ENCODE results near the gene NBEA. TPM values are rescaled to one million over a fixed set of nuclear protein-coding genes. Genes with fewer than 3 reads are reported as not detected.

The NBEA gene
- total RNA-seq, 2 donors from 2014 or later: 2.6 to 3.8 TPM

DNA sequence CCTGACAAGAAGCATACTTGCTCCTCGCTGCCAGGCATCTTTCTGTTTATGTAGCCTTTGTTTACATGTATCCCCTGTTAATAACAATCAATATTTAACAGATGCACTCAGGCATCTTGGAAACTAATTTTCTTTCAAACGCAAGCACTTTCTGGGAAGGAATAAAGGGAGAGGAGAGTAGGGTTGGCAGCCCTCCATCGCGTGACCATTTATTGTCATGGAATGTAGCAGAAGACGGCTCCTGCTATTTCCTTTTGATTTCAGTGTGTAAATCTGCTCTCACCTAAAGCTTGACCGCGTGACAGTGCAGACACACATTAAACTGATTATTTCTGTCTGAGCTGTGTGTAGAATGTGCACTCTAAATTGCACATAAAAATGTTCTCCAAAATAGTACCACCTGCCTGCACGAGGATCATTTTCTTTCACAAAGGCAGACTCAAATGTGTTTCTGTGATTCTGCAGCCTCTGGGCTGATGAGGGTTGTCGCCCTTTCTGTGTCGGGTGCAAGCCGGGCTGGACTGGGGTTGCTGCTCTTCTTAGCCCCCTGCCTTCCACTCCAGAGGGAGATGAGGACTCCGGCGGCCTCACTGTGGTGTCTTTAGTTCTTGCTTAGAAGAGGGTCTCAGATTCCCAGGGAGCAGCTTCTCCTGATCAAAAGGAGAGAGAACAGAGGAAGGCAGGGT lies 757.9 kb downstream of the NBEA start:
- Mint-ChIP-seq H3K27me3 (peaks cover 7% of the 10 kb centered on the region), H3K4me3 (no peak overlapping the region), H3K27ac (no peak overlapping the region), H3K36me3 (ENCODE audit: low read depth) (no peaks in the 10 kb centered on the region), H3K4me1 (no peaks in the 10 kb centered on the region)
- H3K9me3 ChIP-seq (ENCODE audit: control insufficient read depth, low read length, poor library complexity, severe bottlenecking): no peaks in the 10 kb centered on the region
- no peak for DNase-seq
- no peak for ATAC-seq

DNA sequence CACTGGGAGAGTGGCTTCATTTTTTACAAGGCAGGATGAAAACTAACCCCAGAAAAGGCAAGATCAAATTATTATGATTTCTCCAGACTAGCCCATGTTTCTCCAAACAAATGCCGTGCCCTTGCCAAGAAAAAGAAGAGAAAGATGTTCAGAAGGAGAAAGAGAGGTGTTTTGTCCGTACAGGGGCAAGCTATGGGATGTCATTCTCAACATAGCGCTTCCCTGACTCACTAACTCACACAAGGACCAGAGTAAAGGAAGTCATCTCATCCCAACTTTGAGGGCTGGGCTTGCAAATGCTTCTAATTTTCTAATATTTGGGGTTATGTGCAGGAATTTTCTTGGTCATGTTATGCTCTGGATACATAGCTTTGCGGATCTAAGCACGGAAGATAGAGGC lies 758.6 kb downstream of the NBEA start:
- Mint-ChIP-seq H3K27me3 (peaks cover 7% of the 10 kb centered on the region), H3K36me3 (ENCODE audit: low read depth) (no peaks in the 10 kb centered on the region)
- no peak for ATAC-seq

GRCh38 chr13:35702316-35702715 lies 760.2 kb downstream of the NBEA start:
- Mint-ChIP-seq H3K4me1 (no peaks in the 10 kb centered on the region), H3K27ac (no peak overlapping the region), H3K36me3 (ENCODE audit: low read depth) (no peaks in the 10 kb centered on the region), H3K4me3 (no peak overlapping the region), H3K27me3 (peaks cover 7% of the 10 kb centered on the region)
- no peak for DNase-seq
- H3K9me3 ChIP-seq (ENCODE audit: control insufficient read depth, low read length, poor library complexity, severe bottlenecking): no peaks in the 10 kb centered on the region
- no peak for ATAC-seq

More for the DNA sequence above, 758.6 kb downstream of the NBEA start:
- no peaks in the 10 kb centered on the region for H3K4me1 Mint-ChIP-seq
- no peak overlapping the region for H3K27ac Mint-ChIP-seq
- no peak for DNase-seq
- no peaks in the 10 kb centered on the region for H3K9me3 ChIP-seq (ENCODE audit: control insufficient read depth, low read length, poor library complexity, severe bottlenecking)
- H3K4me3 Mint-ChIP-seq: no peak overlapping the region

DNA sequence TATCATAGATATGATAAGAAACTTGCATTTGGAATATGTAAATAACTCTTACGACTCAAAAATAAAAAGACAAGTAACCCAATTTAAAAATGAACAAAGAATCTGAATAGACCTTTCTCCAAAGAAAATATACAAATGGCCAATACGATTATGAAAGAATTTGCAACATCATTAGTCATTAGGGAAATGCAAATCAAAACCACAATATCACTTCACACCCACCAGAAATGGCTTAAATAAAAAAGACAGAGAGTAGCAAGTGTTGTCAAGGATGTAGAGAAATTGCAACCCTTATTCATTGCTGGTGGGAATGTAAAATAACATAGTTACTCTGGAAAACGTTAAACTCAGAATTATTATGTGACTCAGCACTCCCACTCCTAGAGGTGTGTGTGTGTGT lies 761.0 kb downstream of the NBEA start:
- ATAC-seq: no peak
- Mint-ChIP-seq H3K4me1 (no peaks in the 10 kb centered on the region), H3K27ac (no peak overlapping the region), H3K27me3 (peaks cover 7% of the 10 kb centered on the region), H3K4me3 (no peak overlapping the region), H3K36me3 (ENCODE audit: low read depth) (no peaks in the 10 kb centered on the region)
- DNase-seq: no peak
- no peaks in the 10 kb centered on the region for H3K9me3 ChIP-seq (ENCODE audit: control insufficient read depth, low read length, poor library complexity, severe bottlenecking)

DNA sequence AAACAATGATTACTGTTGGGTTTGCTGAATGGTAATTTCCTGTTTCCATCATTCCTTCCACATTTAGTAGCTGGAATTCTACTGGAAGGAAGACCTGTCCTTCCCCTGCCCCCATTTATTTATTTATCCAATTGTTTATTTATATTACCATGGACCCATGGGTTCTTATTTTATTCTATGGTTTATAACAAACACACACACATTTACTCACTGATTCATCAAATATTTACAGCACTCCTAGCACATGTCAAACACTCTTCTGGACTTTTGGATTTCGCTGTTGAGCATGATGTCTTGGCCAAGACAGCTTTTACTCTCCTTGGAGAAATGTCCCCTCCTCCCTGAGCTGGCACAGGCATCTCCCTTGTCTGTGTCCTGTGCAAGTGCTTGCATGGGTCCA lies 762.3 kb downstream of the NBEA start:
- Mint-ChIP-seq H3K4me3 (no peak overlapping the region), H3K27me3 (peaks cover 5% of the 10 kb centered on the region)
- ATAC-seq: no peak

DNA sequence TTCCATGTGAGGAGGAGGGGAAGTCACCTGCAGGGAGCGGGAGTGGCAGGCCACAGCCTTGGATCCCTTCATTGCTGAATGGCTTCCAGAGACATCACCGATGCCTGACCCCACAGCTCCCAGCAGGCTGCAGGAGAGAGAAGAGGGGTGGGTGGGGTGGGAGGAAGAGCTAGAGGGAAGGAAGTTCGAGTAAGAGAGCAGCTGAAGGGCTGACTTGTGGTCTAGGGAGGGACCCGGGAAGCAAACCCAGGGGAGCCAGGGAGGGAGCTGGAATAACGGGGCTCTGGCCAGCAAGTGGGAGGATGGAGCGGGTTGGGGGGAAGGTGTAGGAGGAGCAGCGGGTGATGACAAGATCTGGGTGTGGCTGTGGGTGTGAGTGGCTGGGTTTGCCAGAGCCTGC lies 764.2 kb downstream of the NBEA start:
- H3K4me3 Mint-ChIP-seq: no peak overlapping the region
- DNase-seq (no peak), ATAC-seq (no peak)
- no peak overlapping the region for H3K27ac Mint-ChIP-seq
- no peaks in the 10 kb centered on the region for H3K27me3 Mint-ChIP-seq
- H3K36me3 Mint-ChIP-seq (ENCODE audit: low read depth): no peaks in the 10 kb centered on the region
- H3K9me3 ChIP-seq (ENCODE audit: control insufficient read depth, low read length, poor library complexity, severe bottlenecking): no peaks in the 10 kb centered on the region
- no peaks in the 10 kb centered on the region for H3K4me1 Mint-ChIP-seq

More for the DNA sequence above, 762.3 kb downstream of the NBEA start:
- Mint-ChIP-seq H3K4me1 (no peaks in the 10 kb centered on the region), H3K27ac (no peak overlapping the region), H3K36me3 (ENCODE audit: low read depth) (no peaks in the 10 kb centered on the region)
- DNase-seq: no peak
- no peaks in the 10 kb centered on the region for H3K9me3 ChIP-seq (ENCODE audit: control insufficient read depth, low read length, poor library complexity, severe bottlenecking)

DNA sequence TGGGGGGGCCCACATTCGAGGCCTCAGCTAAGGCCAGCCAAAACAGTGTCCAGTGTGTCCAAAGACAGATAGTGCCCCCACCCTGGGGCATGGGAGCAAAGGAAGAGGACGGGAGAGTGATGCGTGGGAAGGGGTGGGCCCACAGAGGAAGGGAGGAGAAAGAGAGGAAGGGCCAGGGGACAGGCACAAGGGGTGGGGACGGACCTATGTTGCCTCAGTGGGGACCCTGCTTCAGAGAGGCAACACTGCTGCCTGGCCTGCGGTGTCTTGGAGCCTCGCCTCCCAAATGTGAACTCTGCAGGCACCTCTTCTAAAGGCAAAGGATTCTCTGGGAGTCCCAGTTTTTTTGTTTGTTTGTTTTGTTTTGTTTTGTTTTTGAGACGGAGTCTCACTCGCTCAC lies 764.7 kb downstream of the NBEA start:
- Mint-ChIP-seq H3K27ac (no peak overlapping the region), H3K4me1 (no peaks in the 10 kb centered on the region), H3K27me3 (no peaks in the 10 kb centered on the region), H3K36me3 (ENCODE audit: low read depth) (no peaks in the 10 kb centered on the region), H3K4me3 (no peak overlapping the region)
- ATAC-seq (no peak), DNase-seq (no peak)
- H3K9me3 ChIP-seq (ENCODE audit: control insufficient read depth, low read length, poor library complexity, severe bottlenecking): no peaks in the 10 kb centered on the region

DNA sequence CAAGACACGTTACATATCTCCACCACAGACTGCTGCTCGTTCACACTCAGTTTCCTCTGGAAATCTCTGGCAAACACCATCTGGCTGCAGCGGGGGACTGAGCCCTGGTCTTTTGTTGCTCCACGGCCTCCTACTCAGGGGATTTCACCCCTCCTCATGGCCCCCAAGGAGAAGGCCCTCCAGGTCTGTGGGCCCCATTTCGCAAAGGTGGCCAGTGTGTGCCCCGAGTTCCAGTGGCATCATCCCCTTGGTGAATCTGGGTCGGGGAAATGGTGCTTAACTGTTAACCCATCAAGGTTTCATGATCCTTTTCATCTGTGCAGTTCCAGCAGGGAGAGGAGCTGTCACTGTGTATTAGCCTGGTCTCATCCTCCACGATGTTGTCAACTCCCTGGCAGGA lies 769.8 kb downstream of the NBEA start:
- no peak for ATAC-seq

GRCh38 chr13:35712907-35713761 lies 771.1 kb downstream of the NBEA start:
- Mint-ChIP-seq H3K4me3 (no peak overlapping the region), H3K27me3 (no peaks in the 10 kb centered on the region), H3K27ac (no peak overlapping the region), H3K4me1 (no peaks in the 10 kb centered on the region), H3K36me3 (ENCODE audit: low read depth) (no peaks in the 10 kb centered on the region)
- DNase-seq: no peak
- ATAC-seq: no peak
- H3K9me3 ChIP-seq (ENCODE audit: control insufficient read depth, low read length, poor library complexity, severe bottlenecking): no peaks in the 10 kb centered on the region

More for the DNA sequence above, 769.8 kb downstream of the NBEA start:
- no peaks in the 10 kb centered on the region for H3K27me3 Mint-ChIP-seq
- H3K4me1 Mint-ChIP-seq: no peaks in the 10 kb centered on the region
- no peak overlapping the region for H3K27ac Mint-ChIP-seq
- no peaks in the 10 kb centered on the region for H3K36me3 Mint-ChIP-seq (ENCODE audit: low read depth)
- no peak overlapping the region for H3K4me3 Mint-ChIP-seq
- DNase-seq: no peak
- no peaks in the 10 kb centered on the region for H3K9me3 ChIP-seq (ENCODE audit: control insufficient read depth, low read length, poor library complexity, severe bottlenecking)

DNA sequence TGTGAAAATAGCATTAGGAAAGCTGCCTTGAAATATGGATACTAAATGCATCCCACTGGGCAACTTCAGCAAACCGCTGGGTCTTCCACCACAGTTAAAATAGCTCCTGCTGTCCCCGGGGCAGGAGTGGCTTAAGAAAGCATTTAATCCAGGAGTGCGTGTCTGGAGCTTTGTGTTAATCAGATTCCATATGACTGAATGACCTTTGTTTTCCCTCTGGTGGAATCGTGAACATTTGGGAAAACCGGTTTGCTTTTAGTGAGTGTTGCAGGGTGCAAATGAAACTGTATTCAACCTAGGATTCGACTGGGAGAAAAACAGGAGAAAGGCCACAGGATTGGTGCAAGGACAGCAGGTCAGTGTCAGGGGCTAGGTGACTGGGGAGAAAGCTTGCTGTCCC lies 772.1 kb downstream of the NBEA start:
- peaks cover 3% of the 10 kb centered on the region for H3K27me3 Mint-ChIP-seq
- H3K4me1 Mint-ChIP-seq: no peaks in the 10 kb centered on the region
- H3K9me3 ChIP-seq (ENCODE audit: control insufficient read depth, low read length, poor library complexity, severe bottlenecking): no peaks in the 10 kb centered on the region
- ATAC-seq (no peak), DNase-seq (no peak)
- no peak overlapping the region for H3K27ac Mint-ChIP-seq
- no peaks in the 10 kb centered on the region for H3K36me3 Mint-ChIP-seq (ENCODE audit: low read depth)
- no peak overlapping the region for H3K4me3 Mint-ChIP-seq

DNA sequence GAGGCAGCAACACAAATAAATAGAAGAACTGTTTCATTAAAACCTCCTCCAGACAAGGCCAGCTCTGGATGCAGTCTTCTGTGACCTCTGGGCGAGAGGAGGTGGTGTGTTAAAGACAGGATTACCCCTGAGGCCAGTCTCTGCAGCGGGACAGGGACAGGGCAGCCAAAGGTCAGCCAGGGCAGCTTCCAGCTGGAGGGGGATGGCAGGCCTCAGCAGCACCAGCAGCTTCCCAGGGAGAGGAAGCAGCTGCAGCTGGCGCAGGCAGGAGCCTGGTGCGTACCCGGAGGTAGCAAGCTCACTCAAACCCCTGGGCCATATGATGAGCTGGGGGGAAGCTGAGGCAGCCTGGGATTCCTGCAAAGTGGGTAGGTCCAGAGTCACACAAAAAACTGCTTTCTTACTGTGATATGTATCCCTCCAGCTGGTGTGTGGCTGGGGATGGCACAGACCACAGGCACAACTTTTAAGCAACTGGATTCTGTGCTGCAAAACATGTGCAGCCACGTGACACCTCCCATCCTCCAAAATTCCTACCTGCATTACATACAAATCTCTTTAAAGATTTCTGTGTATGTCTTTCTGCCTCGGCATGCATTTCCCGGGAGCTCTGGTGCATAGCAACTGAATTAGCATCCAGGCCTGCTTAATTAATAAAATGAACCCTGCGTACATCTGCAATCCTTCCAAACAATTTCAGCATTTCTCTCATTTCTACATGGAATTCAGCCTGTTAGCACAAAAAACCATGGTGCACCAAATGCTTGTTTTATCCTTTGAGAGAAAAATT lies 772.7 kb downstream of the NBEA start:
- no peak overlapping the region for H3K4me3 Mint-ChIP-seq
- peaks cover 9% of the 10 kb centered on the region for H3K27me3 Mint-ChIP-seq
- H3K36me3 Mint-ChIP-seq (ENCODE audit: low read depth): no peaks in the 10 kb centered on the region

GRCh38 chr13:35716186-35716585 lies 774.1 kb downstream of the NBEA start:
- H3K9me3 ChIP-seq (ENCODE audit: control insufficient read depth, low read length, poor library complexity, severe bottlenecking): no peaks in the 10 kb centered on the region
- Mint-ChIP-seq H3K27ac (no peak overlapping the region), H3K27me3 (peaks cover 18% of the 10 kb centered on the region), H3K4me3 (no peak overlapping the region), H3K36me3 (ENCODE audit: low read depth) (no peaks in the 10 kb centered on the region), H3K4me1 (peaks cover 5% of the 10 kb centered on the region)
- DNase-seq (no peak), ATAC-seq (no peak)

More for the DNA sequence above, 772.7 kb downstream of the NBEA start:
- no peaks in the 10 kb centered on the region for H3K9me3 ChIP-seq (ENCODE audit: control insufficient read depth, low read length, poor library complexity, severe bottlenecking)
- Mint-ChIP-seq H3K27ac (no peak overlapping the region), H3K4me1 (no peaks in the 10 kb centered on the region)
- DNase-seq: no peak
- no peak for ATAC-seq

GRCh38 chr13:35716729-35717128 lies 774.7 kb downstream of the NBEA start:
- H3K9me3 ChIP-seq (ENCODE audit: control insufficient read depth, low read length, poor library complexity, severe bottlenecking): no peaks in the 10 kb centered on the region
- H3K4me1 Mint-ChIP-seq: peaks cover 5% of the 10 kb centered on the region
- no peak overlapping the region for H3K4me3 Mint-ChIP-seq
- no peak overlapping the region for H3K27ac Mint-ChIP-seq
- peaks cover 22% of the 10 kb centered on the region for H3K27me3 Mint-ChIP-seq
- ATAC-seq: no peak
- DNase-seq: no peak
- H3K36me3 Mint-ChIP-seq (ENCODE audit: low read depth): no peaks in the 10 kb centered on the region

Measured in T-helper 17 cell (primary cell).